SU-DHL-6 (cell line): ENCODE measurements around the gene MAP4.

Experiments
- H2AFZ ChIP-seq: fragments of 200-600 bp; sonication (generic); 2 replicates; pipeline ENCODE4 v1.6.1; 2014; ENCODE audit warnings: low read depth, mild to moderate bottlenecking, moderate library complexity, mixed read lengths, antibody characterized with exemption, low read length; ENCODE audit not compliant: severe bottlenecking
- H3F3A ChIP-seq: fragments of 200-600 bp; shearing (Covaris generic); 2 replicates; pipeline ENCODE4 v1.6.0; 2016; ENCODE audit warnings: antibody characterized with exemption, mild to moderate bottlenecking; ENCODE audit not compliant: insufficient read depth
- H3K27ac ChIP-seq: fragments of 200-600 bp; sonication (generic); 2 replicates; pipeline ENCODE4 v1.5.1; 2016; ENCODE audit warnings: low read depth, mild to moderate bottlenecking, low read length, moderate library complexity, mixed read lengths
- H3K27me3 ChIP-seq: fragments of 200-600 bp; sonication (generic), shearing (Covaris generic); 2 replicates; pipeline ENCODE4 v1.6.0; 2014; ENCODE audit warnings: mild to moderate bottlenecking, low read length
- H3K36me3 ChIP-seq: fragments of 200-600 bp; sonication (generic); 2 replicates; pipeline ENCODE4 v1.6.1; 2014; ENCODE audit warnings: mild to moderate bottlenecking, low read length, mixed read lengths
- H3K4me2 ChIP-seq: fragments of 300-600, 200-600 bp; shearing (Covaris generic), sonication (generic); 2 replicates; pipeline ENCODE4 v1.6.0; 2014; ENCODE audit warnings: low read length, low read depth, mild to moderate bottlenecking; ENCODE audit not compliant: poor library complexity, severe bottlenecking
- H3K4me3 ChIP-seq: fragments of 200-600 bp; sonication (generic); 2 replicates; pipeline ENCODE4 v1.5.1; 2014; ENCODE audit warnings: antibody characterized with exemption, low read length, mild to moderate bottlenecking, mixed read lengths; ENCODE audit not compliant: insufficient read depth, poor library complexity, severe bottlenecking
- H3K79me2 ChIP-seq: fragments of 200-600 bp; sonication (generic); 2 replicates; pipeline ENCODE4 v1.6.1; 2014; ENCODE audit warnings: mild to moderate bottlenecking, low read length, moderate library complexity; ENCODE audit not compliant: insufficient read depth
- H3K9ac ChIP-seq: fragments of 200-600 bp; sonication (generic); 2 replicates; pipeline ENCODE4 v1.7.0; 2014; ENCODE audit warnings: mild to moderate bottlenecking, low read length
- H3K9me2 ChIP-seq: fragments of 200-600 bp; sonication (generic); replicated peaks from 2 replicates; pipeline ENCODE4 v1.6.1; 2014; ENCODE audit warnings: low read length; ENCODE audit not compliant: insufficient read depth
- H3K9me3 ChIP-seq: fragments of 200-600 bp; sonication (generic); 2 replicates; pipeline ENCODE4 v1.6.1; 2014; ENCODE audit warnings: low read length, mixed read lengths; ENCODE audit not compliant: insufficient read depth
- H4K20me1 ChIP-seq: fragments of 200-600 bp; sonication (generic); 2 replicates; pipeline ENCODE4 v1.6.1; 2014; ENCODE audit warnings: low read depth, mild to moderate bottlenecking, antibody characterized with exemption, low read length, moderate library complexity, mixed read lengths
- CTCF ChIP-seq: fragments of 200-600 bp; sonication (generic); IDR thresholded peaks from one replicate; pipeline ENCODE4 v1.5.1; 2017; ENCODE audit warnings: antibody characterized with exemption, mild to moderate bottlenecking, low read length, moderate library complexity; ENCODE audit not compliant: insufficient read depth, poor library complexity, severe bottlenecking
- EZH2phosphoT487 ChIP-seq: fragments of 200-600 bp; sonication (generic), shearing (Covaris generic); conservative IDR thresholded peaks from 2 replicates; pipeline ENCODE4 v1.6.1; 2018; ENCODE audit warnings: mild to moderate bottlenecking, antibody characterized with exemption, low read length, moderate library complexity, mixed read lengths

The MAP4 gene

GRCh38 chr3:48004694-48005093, 11.5 kb downstream of the MAP4 start:
- no peak overlapping the region for H3K4me2 ChIP-seq
- H4K20me1 ChIP-seq = no peaks in the 10 kb centered on the region
- H3K9me3 ChIP-seq = no peaks in the 10 kb centered on the region
- H3K9ac ChIP-seq = no peak overlapping the region
- no peak overlapping the region for H2AFZ ChIP-seq
- no peak overlapping the region for H3K4me3 ChIP-seq
- H3K9me2 ChIP-seq = no peaks in the 10 kb centered on the region
- TF ChIP-seq CTCF = no peak
- no peak for TF ChIP-seq EZH2phosphoT487
- no peaks in the 10 kb centered on the region for H3F3A ChIP-seq
- no peaks in the 10 kb centered on the region for H3K36me3 ChIP-seq
- H3K79me2 ChIP-seq = peaks cover 8% of the 10 kb centered on the region; the same call in 1 of the 2 replicates
- no peaks in the 10 kb centered on the region for H3K27me3 ChIP-seq
- no peak overlapping the region for H3K27ac ChIP-seq

- Histone ChIP-seq H3K27me3 (no peaks in the 10 kb centered on the region), H3K4me2 (no peak overlapping the region), H3K79me2 (peaks cover 11% of the 10 kb centered on the region; the same call in 1 of the 2 replicates), H3K9ac (no peak overlapping the region), H4K20me1 (no peaks in the 10 kb centered on the region), H3F3A (no peaks in the 10 kb centered on the region), H2AFZ (no peak overlapping the region), H3K27ac (no peak overlapping the region), H3K36me3 (peaks cover 1% of the 10 kb centered on the region; the same call in 1 of the 2 replicates), H3K9me3 (no peaks in the 10 kb centered on the region), H3K9me2 (no peaks in the 10 kb centered on the region), H3K4me3 (no peak overlapping the region)
- TF ChIP-seq CTCF (no peak), EZH2phosphoT487 (no peak)
Measured at GRCh38 chr3:48002787-48003186, 13.4 kb downstream of the MAP4 start.

GRCh38 chr3:48001991-48002390, 14.2 kb downstream of the MAP4 start:
- no peak overlapping the region for H3K4me2 ChIP-seq
- H4K20me1 ChIP-seq = no peaks in the 10 kb centered on the region
- TF ChIP-seq EZH2phosphoT487 (no peak), CTCF (no peak)
- no peak overlapping the region for H2AFZ ChIP-seq
- no peak overlapping the region for H3K4me3 ChIP-seq
- H3K27me3 ChIP-seq = no peaks in the 10 kb centered on the region
- H3K27ac ChIP-seq = no peak overlapping the region
- H3K9ac ChIP-seq = no peak overlapping the region
- peaks cover 13% of the 10 kb centered on the region; the same call in 1 of the 2 replicates for H3K79me2 ChIP-seq
- H3K9me2 ChIP-seq = no peaks in the 10 kb centered on the region
- H3K9me3 ChIP-seq = no peaks in the 10 kb centered on the region
- no peaks in the 10 kb centered on the region for H3F3A ChIP-seq
- peaks cover 5% of the 10 kb centered on the region; the same call in 1 of the 2 replicates for H3K36me3 ChIP-seq
